NCI-H2029 treated with DMSO at 0.1 percent for 48 hours (cell line): ENCODE results near the gene CHRNB1.

Experiments
- DNase-seq: peaks from one replicate; lab custom pipeline; 2025; lab: John Stamatoyannopoulos, UW

Gene CHRNB1

GRCh38 chr17:7415784-7416183 lies 29.1 kb upstream of the CHRNB1 start:
- DNase-seq, result no peak

GRCh38 chr17:7416323-7416722 lies 28.5 kb upstream of the CHRNB1 start:
- no peak for DNase-seq

DNA sequence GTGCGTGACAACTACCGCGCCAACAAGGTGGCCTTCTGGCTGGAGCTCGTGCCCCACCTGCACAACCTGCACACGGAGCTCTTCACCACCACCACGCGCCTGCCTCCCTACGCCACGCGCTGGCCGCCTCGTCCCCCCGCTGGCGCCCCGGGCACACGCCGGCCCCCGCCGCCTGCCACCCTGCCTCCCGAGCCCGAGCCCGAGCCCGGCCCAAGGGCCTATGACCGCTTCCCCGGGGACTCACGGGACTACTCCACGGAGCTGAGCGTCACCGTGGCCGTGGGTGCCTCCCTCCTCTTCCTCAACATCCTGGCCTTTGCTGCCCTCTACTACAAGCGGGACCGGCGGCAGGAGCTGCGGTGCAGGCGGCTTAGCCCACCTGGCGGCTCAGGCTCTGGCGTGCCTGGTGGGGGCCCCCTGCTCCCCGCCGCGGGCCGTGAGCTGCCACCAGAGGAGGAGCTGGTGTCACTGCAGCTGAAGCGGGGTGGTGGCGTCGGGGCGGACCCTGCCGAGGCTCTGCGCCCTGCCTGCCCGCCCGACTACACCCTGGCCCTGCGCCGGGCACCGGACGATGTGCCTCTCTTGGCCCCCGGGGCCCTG lies 27.7 kb upstream of the CHRNB1 start:
- DNase-seq, result no peak

DNA sequence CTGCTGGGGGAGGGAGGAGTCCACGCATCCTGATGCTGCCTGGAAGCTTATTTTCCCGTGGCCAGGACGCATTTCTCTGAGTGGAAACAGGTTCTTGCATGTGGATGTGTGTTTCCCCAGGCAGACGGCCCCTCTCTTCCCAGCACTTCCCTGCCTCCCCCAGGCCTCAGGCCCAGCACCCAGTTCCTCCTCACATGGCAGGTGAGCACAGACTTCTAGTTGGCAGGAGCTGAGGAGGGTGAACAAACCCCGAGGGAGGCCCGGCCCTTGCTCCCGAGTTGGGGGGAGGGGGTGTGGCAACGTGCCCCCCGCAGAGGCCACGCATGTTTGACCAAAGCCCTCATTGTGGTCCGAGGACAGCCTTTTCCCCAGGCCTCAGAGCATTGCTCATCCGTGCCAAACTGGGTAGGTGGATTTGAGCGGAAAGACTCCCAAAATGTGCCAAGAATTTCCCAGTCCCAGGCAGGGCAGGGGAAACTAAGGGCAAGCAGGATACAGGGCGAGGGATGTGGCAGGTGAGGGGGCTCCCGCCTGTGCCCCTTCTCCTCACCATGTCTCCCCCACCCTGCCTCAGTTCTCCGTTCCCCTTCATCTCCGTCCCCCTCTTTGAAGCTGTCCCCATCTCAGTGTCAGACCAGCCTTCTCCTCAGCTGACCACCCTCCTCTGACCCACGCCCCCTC lies 26.2 kb upstream of the CHRNB1 start:
- DNase-seq, result no peak

- no peak for DNase-seq
Observed at GRCh38 chr17:7419819-7420610, 24.8 kb upstream of the CHRNB1 start, which contains the start of gene SPEM1. SPEM1 (plus strand) TSS chr17:7420324; CDS start chr17:7420385, 61 bp downstream.

DNA sequence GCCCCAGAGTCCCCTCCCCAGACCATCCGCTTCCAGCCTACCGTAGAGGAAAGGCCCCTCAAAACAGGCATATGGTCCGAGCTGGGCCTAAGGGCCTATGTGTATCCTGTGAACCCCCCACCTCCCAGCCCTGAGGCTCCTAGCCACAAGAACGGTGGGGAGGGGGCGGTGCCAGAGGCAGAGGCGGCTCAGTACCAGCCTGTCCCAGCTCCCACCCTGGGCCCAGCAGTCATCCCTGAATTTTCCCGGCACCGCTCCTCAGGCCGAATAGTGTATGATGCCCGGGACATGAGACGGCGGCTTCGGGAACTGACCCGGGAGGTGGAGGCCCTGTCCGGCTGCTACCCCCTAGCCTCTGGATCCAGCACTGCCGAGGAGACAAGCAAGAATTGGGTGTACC lies 23.7 kb upstream of the CHRNB1 start:
- DNase-seq, result no peak

DNA sequence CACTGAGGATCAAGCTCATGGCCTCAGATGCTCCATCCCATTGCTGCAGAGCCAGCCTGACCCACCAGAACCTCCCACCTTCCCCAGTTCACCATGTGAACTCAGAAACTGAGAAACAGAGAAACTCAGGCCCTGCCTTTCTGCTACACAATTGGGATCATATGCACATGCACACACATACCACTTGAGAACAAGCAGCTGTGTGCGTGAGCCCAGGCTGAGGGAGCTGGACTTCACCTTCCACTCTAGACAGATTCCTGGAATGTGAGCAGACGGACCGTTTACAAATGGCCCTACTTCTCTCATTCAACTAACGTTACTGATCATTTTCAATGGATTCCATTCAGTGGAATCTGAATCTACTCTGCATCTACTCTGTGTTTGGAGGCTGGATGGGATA lies 21.2 kb upstream of the CHRNB1 start:
- no peak for DNase-seq

DNA sequence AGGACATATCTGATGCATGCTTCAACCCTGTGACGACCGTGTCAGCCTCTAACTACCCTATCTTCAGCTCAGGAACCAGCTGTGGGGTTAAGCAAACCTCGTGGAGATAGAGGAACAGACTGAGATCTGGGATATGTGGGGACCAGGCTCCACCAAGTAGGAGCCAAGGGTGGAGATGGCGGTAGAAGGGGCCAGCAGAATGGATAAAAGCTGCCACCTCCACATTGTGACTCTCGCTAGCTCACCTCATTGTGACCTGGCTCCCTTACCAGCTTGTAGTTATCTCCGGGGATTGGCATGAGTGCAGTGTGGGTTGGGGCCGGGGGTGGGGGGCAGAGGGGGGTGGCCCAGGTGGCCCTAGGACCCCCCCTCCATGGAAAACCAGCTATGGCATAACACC lies 19.5 kb upstream of the CHRNB1 start, which contains the start of gene SPEM2:
TSS of gene SPEM2 (plus strand) at position 301 of the 400 bp plus-strand sequence. CDS start at position 374, 73 bp downstream.
- no peak for DNase-seq

DNA sequence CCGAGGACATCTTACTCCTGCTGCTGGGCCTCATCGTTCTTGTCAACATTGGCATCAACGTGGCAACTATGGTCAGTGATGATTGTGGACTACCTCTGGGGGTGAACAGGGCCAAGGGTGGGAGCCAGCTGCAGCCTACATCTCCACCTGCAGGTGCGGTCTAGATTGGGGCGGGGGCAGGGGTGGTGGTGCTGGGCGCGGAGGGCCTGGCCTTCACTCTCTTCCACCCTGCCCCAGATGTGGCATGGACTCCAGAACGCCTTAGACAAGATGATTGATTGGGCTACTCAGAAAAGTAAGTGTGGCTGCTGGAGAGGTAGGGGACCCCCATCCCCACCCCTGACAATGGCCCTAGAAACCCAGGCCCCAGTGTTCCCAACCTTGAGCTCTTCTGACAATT lies 19.1 kb upstream of the CHRNB1 start:
- DNase-seq, result no peak

DNA sequence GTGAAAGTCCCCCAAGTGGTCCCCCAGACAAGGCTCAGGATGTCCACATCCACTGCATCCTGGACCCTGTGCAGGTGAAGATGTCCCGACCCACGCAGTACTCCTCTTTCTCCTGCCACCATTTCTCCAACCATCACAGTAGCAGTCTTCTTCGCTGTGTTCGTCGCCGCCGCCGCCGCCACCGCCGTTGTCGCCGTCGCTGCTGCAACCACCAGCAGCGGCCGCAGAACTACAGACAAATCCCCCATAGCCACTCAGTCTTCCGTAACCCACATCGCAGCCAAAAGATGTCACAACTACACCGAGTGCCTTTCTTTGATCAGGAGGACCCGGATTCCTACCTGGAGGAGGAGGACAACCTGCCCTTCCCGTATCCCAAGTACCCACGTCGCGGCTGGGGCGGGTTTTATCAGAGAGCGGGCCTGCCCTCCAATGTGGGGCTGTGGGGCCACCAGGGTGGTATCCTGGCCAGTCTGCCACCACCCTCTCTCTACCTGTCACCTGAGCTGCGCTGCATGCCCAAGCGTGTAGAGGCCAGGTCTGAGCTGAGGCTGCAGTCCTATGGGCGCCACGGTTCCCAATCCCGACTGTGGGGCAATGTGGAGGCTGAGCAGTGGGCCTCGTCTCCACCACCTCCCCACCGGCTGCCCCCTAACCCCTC lies 18.5 kb upstream of the CHRNB1 start:
- no peak for DNase-seq

GRCh38 chr17:7426896-7427489 lies 17.9 kb upstream of the CHRNB1 start:
- DNase-seq, result no peak

DNA sequence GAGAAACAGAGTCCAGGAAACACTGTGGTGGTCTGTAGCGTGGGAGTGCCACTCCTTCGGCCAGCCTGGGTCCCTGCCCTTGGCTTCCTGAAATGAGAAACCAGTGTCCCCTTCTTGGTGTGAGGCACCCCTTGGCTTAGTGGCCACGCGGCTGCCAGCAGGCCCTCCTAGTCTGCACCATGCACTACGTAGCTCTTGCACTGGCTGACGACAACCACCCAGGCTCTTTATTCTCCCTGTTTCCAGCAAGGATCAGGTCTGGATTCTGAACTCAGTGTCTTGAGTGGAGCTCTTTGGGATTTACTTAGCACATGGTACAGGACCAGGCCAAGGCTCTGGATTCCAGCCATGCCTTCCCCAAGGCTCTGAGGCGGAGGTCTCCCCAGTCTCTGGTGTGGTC lies 17.3 kb upstream of the CHRNB1 start:
- DNase-seq, result no peak

DNA sequence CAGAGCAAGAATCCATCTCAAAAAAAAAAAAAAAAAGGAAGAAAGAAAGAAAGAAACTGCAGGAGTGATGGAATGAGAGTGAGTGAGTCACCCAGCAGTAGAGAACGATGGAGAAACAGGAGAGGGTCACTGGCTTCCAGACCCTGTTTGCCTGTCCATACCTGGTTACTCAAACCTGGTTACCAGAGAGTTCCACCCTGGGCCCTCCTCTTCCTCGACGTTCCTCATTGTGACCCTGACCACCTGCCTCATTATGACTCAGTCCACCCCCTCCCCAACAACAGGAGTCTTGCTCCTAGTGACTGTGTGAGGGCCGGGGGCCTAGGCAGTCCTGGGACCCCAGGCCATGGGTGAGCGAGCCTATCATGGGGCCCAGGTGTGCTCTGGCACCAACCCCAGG lies 16.3 kb upstream of the CHRNB1 start, which contains the start of gene SPEM3:
TSS of gene SPEM3 (plus strand) at position 301 of the 400 bp plus-strand sequence. CDS start at position 347, 46 bp downstream.
- DNase-seq, result no peak

- DNase-seq, result no peak
Observed at GRCh38 chr17:7429722-7430121, 15.1 kb upstream of the CHRNB1 start.

GRCh38 chr17:7431231-7431630 lies 13.6 kb upstream of the CHRNB1 start:
- DNase-seq, result no peak

DNA sequence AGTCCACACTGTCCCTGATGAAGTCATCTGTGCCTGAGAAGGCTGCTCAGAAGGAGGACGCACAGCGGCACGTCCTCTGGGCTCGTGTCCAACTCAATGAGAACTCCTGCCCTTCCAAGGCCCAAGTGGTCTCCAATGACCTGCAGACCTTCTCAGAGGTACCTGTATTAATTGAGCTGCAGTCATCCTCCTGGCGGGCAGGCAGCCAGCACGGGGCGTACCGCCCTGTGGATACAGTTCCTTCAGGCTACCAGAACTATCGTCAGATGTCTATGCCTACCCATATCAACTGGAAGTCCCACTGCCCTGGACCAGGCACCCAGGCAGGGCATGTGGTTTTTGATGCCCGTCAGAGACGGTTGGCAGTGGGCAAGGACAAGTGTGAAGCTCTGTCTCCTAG lies 12.6 kb upstream of the CHRNB1 start:
- no peak for DNase-seq

GRCh38 chr17:7435676-7436555 lies 8.9 kb upstream of the CHRNB1 start:
- no peak for DNase-seq

- no peak for DNase-seq
Observed at GRCh38 chr17:7436556-7437368, 8.1 kb upstream of the CHRNB1 start.

GRCh38 chr17:7437369-7437863 lies 7.4 kb upstream of the CHRNB1 start:
- DNase-seq, result no peak
